Tibial nerve (tissue), 4 donors: ENCODE measurements around the gene ADM5. TPM values are rescaled to one million over a fixed set of nuclear protein-coding genes. Genes with fewer than 3 reads are reported as not detected.
"Not testable (repeated sequence)": the region's sequence is repeated elsewhere in the genome, so short reads cannot be mapped to it uniquely, and the experiment has no call there.

Experiments used
- DNase-seq, 2 donors: peaks; one replicate each; pipeline ENCODE4 v3.0.0-alpha.2; 2019; ENCODE audit warnings: low spot score in 2 of 2
- H3K27ac ChIP-seq, 4 donors: fragments of 200-600 bp; sonication (generic) in 3 of 4; one replicate each; pipeline ENCODE4 v1.5.1; 2017 to 2019; ENCODE audit warnings: mild to moderate bottlenecking in 1 of 4
- H3K27me3 ChIP-seq, 2 donors: fragments of 200-600 bp; sonication (generic) in 1 of 2; one replicate each; pipeline versions ENCODE4 v1.5.1 to v1.6.0; 2017 to 2019
- H3K36me3 ChIP-seq, 3 donors: fragments of 200-600 bp; sonication (generic); one replicate each; pipeline ENCODE4 v1.5.1; 2018 to 2019
- H3K4me1 ChIP-seq, 4 donors: fragments of 200-600 bp; sonication (generic) in 3 of 4; one replicate each; pipeline ENCODE4 v1.5.1; 2017 to 2019
- H3K4me3 ChIP-seq, 4 donors: fragments of 200-600 bp; sonication (generic) in 3 of 4; one replicate each; pipeline ENCODE4 v1.5.1; 2017 to 2019; ENCODE audit warnings: mild to moderate bottlenecking in 1 of 4, moderate library complexity in 1 of 4
- H3K9me3 ChIP-seq, 4 donors: fragments of 200-600 bp; sonication (generic) in 3 of 4; one replicate each; pipeline ENCODE4 v1.5.1; 2017 to 2019
- CTCF ChIP-seq, 5 experiments: fragments of 200-600 bp in 3 of 5; fragments of 450-650 bp in 2 of 5; sonication (generic) in 3 of 5; IDR thresholded peaks; one replicate each; pipeline ENCODE4 v1.5.1; 2016 to 2019; ENCODE audit warnings: antibody characterized with exemption in 5 of 5, mild to moderate bottlenecking in 3 of 5, moderate library complexity in 2 of 5
- EP300 ChIP-seq, 2 donors: sonication (generic); formaldehyde crosslinking; IDR thresholded peaks; one replicate each; pipeline ENCODE4 v1.6.1; 2017; ENCODE audit warnings: antibody characterized with exemption in 2 of 2, mild to moderate bottlenecking in 1 of 2
- POLR2A ChIP-seq, 2 donors: fragments of 450-650 bp; IDR thresholded peaks; one replicate each; pipeline ENCODE4 v1.6.1; 2017; ENCODE audit warnings: antibody characterized with exemption in 2 of 2, mild to moderate bottlenecking in 2 of 2, moderate library complexity in 2 of 2
- WGBS, 2 donors: methylation state at CpG; one replicate each; pipeline ENCODE4 v1.1.5; 2018; 5-methylcytosine and 5-hydroxymethylcytosine counted together
- total RNA-seq, 4 donors: library from RNA; depleted of rRNA; stranded (reverse); fragments of >200 nt; gene quantifications; one replicate each; pipeline ENCODE4 v1.1.0, GENCODE V29; 2016

Gene ADM5
- total RNA-seq, 4 donors from 2014 or later = 1.5 to 4.3 TPM; not detected in 2

- no peak overlapping the region for H3K27ac ChIP-seq
- no peak for TF ChIP-seq EP300 (IDR thresholded peaks at IDR 0.05)
- no peak for TF ChIP-seq POLR2A (IDR thresholded peaks at IDR 0.05)
- TF ChIP-seq CTCF (IDR thresholded peaks at IDR 0.05) = no peak
Measured at GRCh38 chr19:49716154-49716553, 26.8 kb downstream of the ADM5 start.

GRCh38 chr19:49718511-49718910, 29.1 kb downstream of the ADM5 start:
- H3K36me3 ChIP-seq = peaks cover 0 to 19% (median 0%) of the 10 kb centered on the region in 3 donors
- no peaks in the 10 kb centered on the region for H3K9me3 ChIP-seq
- H3K27ac ChIP-seq = peak overlapping the region in 2 of 4 donors; percentile 88 to 91
- no peaks in the 10 kb centered on the region for H3K27me3 ChIP-seq
- peak overlapping the region in 1 of 4 donors; percentile 69 for H3K4me3 ChIP-seq
- WGBS, 2 donors = 71 to 79% methylated on average over 8 of the region's 8 CpGs
- TF ChIP-seq EP300 (IDR thresholded peaks at IDR 0.05) (no peak), CTCF (IDR thresholded peaks at IDR 0.05) (no peak), POLR2A (IDR thresholded peaks at IDR 0.05) (no peak)
- DNase-seq = no peak
- H3K4me1 ChIP-seq = peaks cover 0 to 7% (median 2%) of the 10 kb centered on the region in 4 donors

More at GRCh38 chr19:49716154-49716553, 26.8 kb downstream of the ADM5 start:
- Histone ChIP-seq H3K9me3 (no peaks in the 10 kb centered on the region), H3K4me3 (no peak overlapping the region), H3K36me3 (no peaks in the 10 kb centered on the region), H3K4me1 (peaks cover 0 to 7% (median 2%) of the 10 kb centered on the region in 4 donors), H3K27me3 (no peaks in the 10 kb centered on the region)
- DNase-seq = no peak
- 71 to 75% methylated on average over 3 of the region's 3 CpGs for WGBS, 2 donors

DNA sequence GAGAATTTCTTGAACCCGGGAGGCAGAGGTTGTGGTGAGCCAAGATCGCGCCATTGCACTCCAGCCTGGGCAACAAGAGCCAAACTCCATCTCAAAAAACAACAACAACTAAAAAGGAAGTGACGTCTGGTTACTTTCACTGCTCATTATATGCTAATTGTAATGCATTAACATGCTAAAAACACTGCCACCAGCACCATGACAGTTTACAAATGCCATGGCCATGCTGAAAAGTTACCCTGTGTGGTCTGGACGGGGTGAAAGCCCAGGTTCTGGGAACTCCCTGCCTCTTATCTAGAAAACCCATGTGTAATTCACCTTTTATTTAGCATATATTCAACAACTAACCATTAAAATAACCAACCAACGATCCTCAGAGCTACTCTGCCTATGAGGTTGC, 29.6 kb downstream of the ADM5 start:
- H3K36me3 ChIP-seq = peaks cover 0 to 23% (median 0%) of the 10 kb centered on the region in 3 donors
- DNase-seq = no peak
- H3K27me3 ChIP-seq = no peaks in the 10 kb centered on the region
- 79% methylated on average over 6 of the region's 6 CpGs for WGBS, 2 donors
- H3K4me3 ChIP-seq = no peak overlapping the region
- H3K4me1 ChIP-seq = peaks cover 0 to 7% (median 2%) of the 10 kb centered on the region in 4 donors
- H3K9me3 ChIP-seq = no peaks in the 10 kb centered on the region
- TF ChIP-seq EP300 (IDR thresholded peaks at IDR 0.05) (no peak), POLR2A (IDR thresholded peaks at IDR 0.05) (no peak), CTCF (IDR thresholded peaks at IDR 0.05) (no peak)
- H3K27ac ChIP-seq = no peak overlapping the region

GRCh38 chr19:49719420-49719819, 30.0 kb downstream of the ADM5 start:
- H3K9me3 ChIP-seq, DNase-seq, H3K27ac ChIP-seq, H3K4me1 ChIP-seq, H3K4me3 ChIP-seq, H3K27me3 ChIP-seq: not testable (repeated sequence)
- 81 to 84% methylated on average over 22 of the region's 22 CpGs for WGBS, 2 donors
- H3K36me3 ChIP-seq = peaks cover 0 to 23% (median 0%) of the 10 kb centered on the region in 3 donors

DNA sequence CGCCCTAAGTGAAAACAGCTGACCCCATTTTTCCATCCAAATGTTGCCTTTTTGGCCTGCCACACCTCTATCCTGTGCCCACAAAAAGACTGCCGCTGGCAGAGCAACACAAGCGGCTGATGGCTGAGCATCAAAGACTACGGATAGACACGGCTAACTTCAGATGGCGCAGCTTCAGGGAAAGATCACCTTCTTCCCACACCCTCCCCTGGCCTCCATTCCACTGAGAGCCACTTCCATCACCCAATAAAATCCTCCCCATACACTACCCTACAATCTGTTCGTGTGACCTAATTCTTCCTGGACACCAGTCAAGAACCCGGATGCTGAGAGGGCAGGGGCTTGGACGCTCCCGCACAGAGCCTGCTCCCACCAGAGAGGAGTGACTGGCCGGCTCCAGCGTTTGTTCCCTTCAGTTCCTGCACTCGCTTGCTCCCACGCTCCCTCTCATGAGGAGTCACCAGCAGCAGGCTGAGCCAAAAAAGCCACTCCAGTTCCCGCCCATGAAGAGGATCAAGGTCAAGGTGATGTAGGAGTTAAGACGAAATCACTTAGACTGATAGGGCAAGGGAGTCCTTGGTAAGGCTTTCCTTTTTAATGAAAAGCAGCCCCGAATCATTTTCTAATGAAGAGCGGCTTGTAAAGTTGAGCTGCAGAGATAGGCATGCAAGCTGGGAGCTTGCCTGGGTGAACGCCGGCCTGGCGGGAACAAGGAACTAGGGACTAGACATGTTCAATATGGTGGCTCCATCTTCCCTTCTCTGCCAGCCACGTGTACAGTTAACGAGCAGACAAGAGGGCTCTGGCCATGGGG, 38.0 kb downstream of the ADM5 start:
- Histone ChIP-seq H3K4me3 (no peak overlapping the region), H3K27ac (peak overlapping the region in 2 of 4 donors; percentile 17 to 36), H3K27me3 (no peaks in the 10 kb centered on the region), H3K9me3 (no peaks in the 10 kb centered on the region), H3K4me1 (peaks cover 0 to 7% (median 0%) of the 10 kb centered on the region in 4 donors), H3K36me3 (peaks cover 0 to 34% (median 0%) of the 10 kb centered on the region in 3 donors)
- no peak for TF ChIP-seq POLR2A (IDR thresholded peaks at IDR 0.05)
- TF ChIP-seq EP300 (IDR thresholded peaks at IDR 0.05) = no peak
- TF ChIP-seq CTCF (IDR thresholded peaks at IDR 0.05) = no peak
- 57 to 65% methylated on average over 23 of the region's 23 CpGs for WGBS, 2 donors
- DNase-seq = no peak
